HG03108 (cell line): ENCODE data around the gene MAPKAP1.

Source experiments
- ATAC-seq: cut with Tn5 transposase; IDR thresholded peaks from one replicate; pipeline ENCODE4 v1.9.1; 2021; ENCODE audit warnings: moderate library complexity; ENCODE audit not compliant: unreplicated experiment

Gene MAPKAP1

GRCh38 chr9:125437771-125438221, 269.2 kb downstream of the MAPKAP1 start:
- no peak for ATAC-seq

- no peak for ATAC-seq
These were observed 270.2 kb downstream of the MAPKAP1 start for GRCh38 chr9:125436613-125437443.

GRCh38 chr9:125435776-125436612, 271.0 kb downstream of the MAPKAP1 start:
- ATAC-seq: no peak

GRCh38 chr9:125434986-125435775, 271.8 kb downstream of the MAPKAP1 start:
- ATAC-seq: no peak

- ATAC-seq: no peak
These were observed 273.5 kb downstream of the MAPKAP1 start for GRCh38 chr9:125433461-125434011.

GRCh38 chr9:125432715-125433385, 274.2 kb downstream of the MAPKAP1 start:
- ATAC-seq: no peak

- no peak for ATAC-seq
These were observed 275.2 kb downstream of the MAPKAP1 start for GRCh38 chr9:125431741-125432271.

- ATAC-seq: no peak
These were observed 276.0 kb downstream of the MAPKAP1 start for GRCh38 chr9:125431012-125431305.

GRCh38 chr9:125430161-125431011, 276.6 kb downstream of the MAPKAP1 start:
- ATAC-seq: no peak

GRCh38 chr9:125429476-125430160, 277.4 kb downstream of the MAPKAP1 start:
- no peak for ATAC-seq

GRCh38 chr9:125428902-125429467, 278.0 kb downstream of the MAPKAP1 start:
- no peak for ATAC-seq

GRCh38 chr9:125428060-125428901, 278.7 kb downstream of the MAPKAP1 start:
- ATAC-seq: no peak

- no peak for ATAC-seq
These were observed 279.5 kb downstream of the MAPKAP1 start for GRCh38 chr9:125427556-125427955.

GRCh38 chr9:125426926-125427325, 280.1 kb downstream of the MAPKAP1 start:
- no peak for ATAC-seq

- no peak for ATAC-seq
These were observed 281.0 kb downstream of the MAPKAP1 start for GRCh38 chr9:125425901-125426515.

GRCh38 chr9:125425170-125425897, 281.7 kb downstream of the MAPKAP1 start:
- ATAC-seq: no peak
